Upper lobe of left lung (tissue), 6 donors: ENCODE measurements around the gene SLC26A9. TPM values are rescaled to one million over a fixed set of nuclear protein-coding genes. Genes with fewer than 3 reads are reported as not detected.

Experiments used
- ATAC-seq, 2 donors: fragments of 200-7000 bp; cut with Tn5 transposase; one replicate each; pipeline ENCODE4 v1.9.1; 2022; ENCODE audit warnings: mild to moderate bottlenecking in 2 of 2, moderate library complexity in 2 of 2; ENCODE audit not compliant: low FRiP score in 2 of 2
- DNase-seq, 2 donors: peaks; one replicate each; pipeline ENCODE4 v3.0.0-alpha.2; 2019 to 2020
- H3K27ac ChIP-seq, 4 donors: fragments of 200-600 bp; sonication (generic); one replicate each; pipeline ENCODE4 v1.5.1; 2016 to 2019
- H3K27me3 ChIP-seq, 4 donors: fragments of 200-600 bp; sonication (generic); one replicate each; pipeline ENCODE4 v1.5.1; 2017 to 2019
- H3K36me3 ChIP-seq, 4 donors: fragments of 200-600 bp; sonication (generic); one replicate each; pipeline ENCODE4 v1.5.1; 2016 to 2019
- H3K4me1 ChIP-seq, 4 donors: fragments of 200-600 bp; sonication (generic); one replicate each; pipeline ENCODE4 v1.5.1; 2018 to 2019
- H3K4me3 ChIP-seq, 4 donors: fragments of 200-600 bp; sonication (generic); one replicate each; pipeline ENCODE4 v1.5.1; 2017 to 2019; ENCODE audit warnings: mild to moderate bottlenecking in 2 of 4, moderate library complexity in 1 of 4
- H3K9me3 ChIP-seq, 4 donors: fragments of 200-600 bp; sonication (generic); one replicate each; pipeline ENCODE4 v1.5.1; 2018 to 2019
- EP300 ChIP-seq, 4 donors: sonication (generic); formaldehyde crosslinking; IDR thresholded peaks; one replicate each; pipeline ENCODE4 v1.5.1; 2017; ENCODE audit warnings: antibody characterized with exemption in 4 of 4, control low read depth in 2 of 4
- POLR2A ChIP-seq, 4 donors: fragments of 450-650 bp; IDR thresholded peaks; one replicate each; pipeline ENCODE4 v1.5.1; 2016 to 2017; ENCODE audit warnings: antibody characterized with exemption in 4 of 4, mild to moderate bottlenecking in 2 of 4
- POLR2AphosphoS5 ChIP-seq, 2 donors: sonication (generic); formaldehyde crosslinking; IDR thresholded peaks; one replicate each; pipeline ENCODE4 v1.5.1; 2017; ENCODE audit warnings: antibody characterized with exemption in 2 of 2
- WGBS, 2 donors: methylation state at CpG; one replicate each; pipeline ENCODE4 v1.1.5; 2017 to 2018; 5-methylcytosine and 5-hydroxymethylcytosine counted together
- total RNA-seq, 6 donors: library from RNA; depleted of rRNA in 4 of 6; stranded (reverse); fragments of >200 nt in 4 of 6; gene quantifications; one replicate each; pipeline versions ENCODE4 v1.1.0 to v1.2.1, GENCODE V29; 2016 to 2021
- TF ChIP-seq, protein P1 (sequence below), 6 experiments: fragments of 450-650 bp in 4 of 6; fragments of 200-600 bp in 2 of 6; sonication (generic) in 2 of 6; IDR thresholded peaks; one replicate each; pipeline ENCODE4 v1.5.1; 2016 to 2019; ENCODE audit warnings: antibody characterized with exemption in 6 of 6
- donor health status: DM: no; HTN: no; CAD: no; lungs with moderate emphysema.
- donor health status: DM: no; HTN: yes; CAD: no; lungs with severe emphysema.

SLC26A9 gene
- total RNA-seq, 6 donors from 2014 or later, result 10.6 to 31.9 (median 20.9) TPM

DNA sequence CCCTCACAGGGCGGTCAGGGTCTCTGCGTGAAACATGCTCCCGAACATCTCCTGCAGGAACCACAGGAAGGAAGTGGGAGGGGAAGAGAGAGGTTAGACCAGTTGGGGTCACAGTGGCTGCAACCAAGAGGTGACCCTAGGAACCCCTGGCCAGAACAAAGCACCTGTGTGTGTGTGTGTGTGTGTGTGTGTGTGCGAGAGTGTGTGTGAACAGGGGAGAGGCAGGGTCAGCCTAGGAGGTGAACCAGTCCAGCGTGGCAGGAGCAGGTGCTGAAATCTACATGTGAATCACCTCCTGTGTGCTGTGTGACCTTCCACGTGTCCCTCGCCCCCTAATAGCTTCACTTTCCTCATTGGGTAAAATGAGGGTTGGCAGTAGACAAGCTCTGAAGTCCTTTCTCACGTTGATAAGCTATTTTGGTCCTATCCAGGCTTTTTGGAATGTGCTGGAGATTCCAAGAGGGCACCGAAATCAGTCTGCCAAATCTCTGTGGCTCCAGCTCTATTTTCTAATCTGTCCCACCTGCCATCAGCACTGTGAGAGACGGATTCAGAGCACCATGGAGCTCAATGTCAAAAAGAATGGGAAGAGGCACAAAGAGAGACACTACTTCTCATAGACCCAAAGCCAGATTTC, 27.8 kb downstream of the SLC26A9 start:
- peaks cover 11 to 39% (median 24%) of the 10 kb centered on the region in 4 donors for H3K4me1 ChIP-seq
- H3K9me3 ChIP-seq, result no peaks in the 10 kb centered on the region
- DNase-seq (no peak), ATAC-seq (no peak)
- no peak overlapping the region for H3K4me3 ChIP-seq
- TF ChIP-seq POLR2AphosphoS5 (IDR thresholded peaks at IDR 0.05) (no peak), POLR2A (IDR thresholded peaks at IDR 0.05) (no peak), EP300 (IDR thresholded peaks at IDR 0.05) (no peak)
- TF ChIP-seq, protein P1, sequence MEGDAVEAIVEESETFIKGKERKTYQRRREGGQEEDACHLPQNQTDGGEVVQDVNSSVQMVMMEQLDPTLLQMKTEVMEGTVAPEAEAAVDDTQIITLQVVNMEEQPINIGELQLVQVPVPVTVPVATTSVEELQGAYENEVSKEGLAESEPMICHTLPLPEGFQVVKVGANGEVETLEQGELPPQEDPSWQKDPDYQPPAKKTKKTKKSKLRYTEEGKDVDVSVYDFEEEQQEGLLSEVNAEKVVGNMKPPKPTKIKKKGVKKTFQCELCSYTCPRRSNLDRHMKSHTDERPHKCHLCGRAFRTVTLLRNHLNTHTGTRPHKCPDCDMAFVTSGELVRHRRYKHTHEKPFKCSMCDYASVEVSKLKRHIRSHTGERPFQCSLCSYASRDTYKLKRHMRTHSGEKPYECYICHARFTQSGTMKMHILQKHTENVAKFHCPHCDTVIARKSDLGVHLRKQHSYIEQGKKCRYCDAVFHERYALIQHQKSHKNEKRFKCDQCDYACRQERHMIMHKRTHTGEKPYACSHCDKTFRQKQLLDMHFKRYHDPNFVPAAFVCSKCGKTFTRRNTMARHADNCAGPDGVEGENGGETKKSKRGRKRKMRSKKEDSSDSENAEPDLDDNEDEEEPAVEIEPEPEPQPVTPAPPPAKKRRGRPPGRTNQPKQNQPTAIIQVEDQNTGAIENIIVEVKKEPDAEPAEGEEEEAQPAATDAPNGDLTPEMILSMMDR (IDR thresholded peaks at IDR 0.05), result no peak
- no peaks in the 10 kb centered on the region for H3K27me3 ChIP-seq
- H3K36me3 ChIP-seq, result peaks cover 0 to 4% (median 0%) of the 10 kb centered on the region in 4 donors
- WGBS, 2 donors, result 65 to 74% methylated on average over 10 of the region's 10 CpGs
- H3K27ac ChIP-seq, result no peak overlapping the region

DNA sequence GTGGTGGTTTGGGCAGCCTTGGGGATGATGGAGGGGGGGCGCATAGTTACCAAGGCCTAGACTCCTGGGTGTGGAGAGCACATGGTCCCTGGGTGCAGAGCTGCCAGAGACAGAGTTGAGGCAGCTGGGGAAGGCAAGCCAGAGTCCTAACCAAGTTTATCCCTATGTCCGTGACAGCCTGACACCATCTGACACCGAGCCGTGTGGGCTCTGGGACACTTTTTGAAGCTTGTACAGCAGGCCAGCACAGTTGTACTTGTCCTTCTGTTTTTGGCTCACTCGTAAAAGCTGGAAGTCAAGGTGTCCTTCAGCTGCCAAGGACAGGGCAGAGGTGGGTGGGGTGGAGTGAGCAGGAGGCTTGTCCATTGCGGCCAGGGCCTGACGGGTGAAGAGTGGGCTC, 28.5 kb downstream of the SLC26A9 start:
- no peak for ATAC-seq
- H3K9me3 ChIP-seq, result no peaks in the 10 kb centered on the region
- no peak for TF ChIP-seq EP300 (IDR thresholded peaks at IDR 0.05)
- TF ChIP-seq POLR2A (IDR thresholded peaks at IDR 0.05), result no peak
- TF ChIP-seq, protein P1 (IDR thresholded peaks at IDR 0.05), result no peak
- no peak for TF ChIP-seq POLR2AphosphoS5 (IDR thresholded peaks at IDR 0.05)
- H3K36me3 ChIP-seq, result peaks cover 0 to 4% (median 0%) of the 10 kb centered on the region in 4 donors
- 60 to 66% methylated on average over 2 to 7 of the region's 7 CpGs for WGBS, 2 donors
- peaks cover 11 to 33% (median 23%) of the 10 kb centered on the region in 4 donors for H3K4me1 ChIP-seq
- H3K27me3 ChIP-seq, result no peaks in the 10 kb centered on the region
- no peak overlapping the region for H3K4me3 ChIP-seq
- H3K27ac ChIP-seq, result peak overlapping the region in 1 of 4 donors; percentile 37
- DNase-seq, result no peak

DNA sequence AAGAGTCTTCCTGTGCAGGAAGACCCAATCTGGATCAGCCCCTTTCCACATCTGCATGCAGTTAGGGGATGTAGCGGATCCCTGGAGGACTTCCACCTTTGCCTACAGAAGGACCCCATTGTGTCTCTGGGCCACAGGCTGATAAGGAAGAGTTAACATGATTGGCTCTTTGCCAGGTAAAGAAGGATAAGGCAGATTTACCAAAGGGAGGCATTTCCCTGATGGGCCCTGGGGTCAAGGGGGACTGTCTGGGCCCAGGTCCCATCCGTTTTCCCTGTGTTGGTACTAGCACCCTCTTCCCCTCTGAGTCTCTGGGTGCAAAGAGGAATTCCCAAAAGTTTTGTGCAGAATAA, 29.1 kb downstream of the SLC26A9 start:
- DNase-seq (no peak), ATAC-seq (no peak)
- Histone ChIP-seq H3K36me3 (peaks cover 0 to 4% (median 0%) of the 10 kb centered on the region in 4 donors), H3K4me3 (no peak overlapping the region), H3K9me3 (no peaks in the 10 kb centered on the region), H3K27me3 (no peaks in the 10 kb centered on the region), H3K27ac (peak overlapping the region in 1 of 4 donors; percentile 36), H3K4me1 (peaks cover 6 to 27% (median 17%) of the 10 kb centered on the region in 4 donors)
- 60 to 92% methylated on average over 2 of the region's 2 CpGs for WGBS, 2 donors
- TF ChIP-seq POLR2AphosphoS5 (IDR thresholded peaks at IDR 0.05) (no peak), POLR2A (IDR thresholded peaks at IDR 0.05) (no peak), EP300 (IDR thresholded peaks at IDR 0.05) (no peak)
- TF ChIP-seq, protein P1 (IDR thresholded peaks at IDR 0.05), result no peak

DNA sequence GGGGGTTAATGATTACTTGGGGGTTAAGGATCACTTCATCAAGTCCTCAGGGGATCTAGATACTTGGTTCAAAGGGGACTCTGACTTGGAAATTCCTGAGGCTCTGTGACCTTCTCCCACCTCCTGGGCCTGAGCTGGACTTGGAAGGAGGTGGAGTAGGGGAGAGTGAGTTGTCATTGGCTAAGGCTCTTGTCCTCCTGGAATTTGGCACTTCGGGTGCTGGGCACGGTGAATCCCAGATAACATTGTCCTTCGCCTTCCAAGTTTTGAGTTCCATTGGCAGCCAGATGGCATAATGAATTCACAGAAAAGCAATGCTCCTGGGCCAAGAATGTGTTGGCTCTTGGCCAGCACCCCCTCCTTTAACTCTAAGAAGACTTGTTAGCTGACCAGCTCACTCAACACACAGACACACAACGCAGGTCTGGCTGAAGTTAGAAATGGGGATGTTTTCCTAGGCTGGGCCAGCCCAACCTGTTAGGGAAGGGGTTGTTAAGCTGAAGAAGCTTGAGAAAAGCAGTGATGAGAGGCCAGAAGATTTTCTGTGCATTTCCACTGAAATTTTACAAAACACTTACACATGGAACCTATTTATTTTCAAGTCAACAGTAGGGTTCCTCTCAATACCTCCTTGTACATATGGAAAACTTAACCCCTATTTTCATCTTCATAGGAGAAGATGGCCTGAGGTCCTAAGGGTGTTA, 29.7 kb downstream of the SLC26A9 start:
- H3K4me1 ChIP-seq, result peaks cover 6 to 26% (median 16%) of the 10 kb centered on the region in 4 donors
- H3K36me3 ChIP-seq, result peaks cover 0 to 4% (median 0%) of the 10 kb centered on the region in 4 donors
- peak in 1 of 2 donors; percentile 69 for DNase-seq
- WGBS, 2 donors, result 37 to 43% methylated on average over 4 of the region's 4 CpGs
- TF ChIP-seq POLR2AphosphoS5 (IDR thresholded peaks at IDR 0.05) (no peak), POLR2A (IDR thresholded peaks at IDR 0.05) (no peak), EP300 (IDR thresholded peaks at IDR 0.05) (no peak)
- TF ChIP-seq, protein P1 (IDR thresholded peaks at IDR 0.05), result no peak
- H3K9me3 ChIP-seq, result no peaks in the 10 kb centered on the region
- peak; percentile 35 to 82 for ATAC-seq
- no peaks in the 10 kb centered on the region for H3K27me3 ChIP-seq
- no peak overlapping the region for H3K4me3 ChIP-seq
- H3K27ac ChIP-seq, result peak overlapping the region in 1 of 4 donors; percentile 36
